ENCODE results near the gene UIMC1.

DNA sequence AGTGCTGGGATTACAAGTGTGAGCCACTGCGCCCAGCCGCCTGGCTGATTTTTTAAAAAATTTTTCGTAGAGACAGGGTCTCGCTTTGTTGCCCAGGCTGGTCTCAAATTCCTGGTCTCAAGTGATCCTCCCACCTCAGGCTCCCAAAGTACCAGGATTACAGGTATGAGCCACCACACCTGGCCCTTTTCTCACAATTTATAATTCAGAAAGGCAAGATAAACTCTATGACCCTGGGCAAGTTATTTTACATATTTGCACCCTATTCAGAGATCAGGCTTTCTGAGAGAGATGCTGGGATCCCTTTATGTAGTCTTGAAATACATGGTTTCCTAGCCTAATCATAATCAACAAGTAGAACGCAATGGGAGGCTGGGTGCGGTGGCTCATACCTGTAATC is 36.5 kb upstream of the UIMC1 start:
- TF ChIP-seq CTCF (IDR thresholded peaks at IDR 0.05) (no peak), POLR2A (IDR thresholded peaks at IDR 0.05) (no peak)
